ENCODE data around the gene PSAT1.

The PSAT1 gene

GRCh38 chr9:78368236-78368635 lies 71.3 kb downstream of the PSAT1 start:
- DNase-seq: peak; percentile 58

DNA sequence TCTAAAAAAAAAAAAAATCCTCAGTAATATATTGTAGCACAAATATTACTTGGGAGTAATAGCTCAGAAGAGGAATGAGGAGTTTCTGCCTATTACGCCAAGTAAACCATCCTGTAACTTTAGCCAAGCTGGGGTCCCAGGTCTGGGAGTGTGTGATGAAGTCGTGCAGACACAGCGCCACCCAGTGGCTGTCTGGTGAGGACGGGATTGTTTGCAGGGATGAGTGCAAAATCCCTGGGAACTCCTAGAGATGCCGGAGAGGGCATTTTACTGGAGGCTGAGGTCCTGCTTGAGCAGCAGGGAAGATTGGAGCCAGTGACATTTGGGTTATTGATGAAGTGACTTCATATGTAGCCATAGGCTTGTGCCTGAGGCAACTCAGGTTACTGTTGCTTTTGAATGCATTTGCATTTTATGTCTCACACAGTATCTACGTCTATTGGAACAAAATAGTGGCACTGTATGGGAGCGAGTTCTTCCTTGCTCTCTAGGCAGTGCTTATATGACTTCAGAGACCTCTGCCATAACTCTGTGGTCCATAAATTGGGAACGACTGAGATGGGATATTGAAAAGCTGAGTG lies 72.8 kb downstream of the PSAT1 start:
- peak; percentile 70 for DNase-seq

GRCh38 chr9:78370991-78371390 lies 74.1 kb downstream of the PSAT1 start:
- DNase-seq: no peak

DNA sequence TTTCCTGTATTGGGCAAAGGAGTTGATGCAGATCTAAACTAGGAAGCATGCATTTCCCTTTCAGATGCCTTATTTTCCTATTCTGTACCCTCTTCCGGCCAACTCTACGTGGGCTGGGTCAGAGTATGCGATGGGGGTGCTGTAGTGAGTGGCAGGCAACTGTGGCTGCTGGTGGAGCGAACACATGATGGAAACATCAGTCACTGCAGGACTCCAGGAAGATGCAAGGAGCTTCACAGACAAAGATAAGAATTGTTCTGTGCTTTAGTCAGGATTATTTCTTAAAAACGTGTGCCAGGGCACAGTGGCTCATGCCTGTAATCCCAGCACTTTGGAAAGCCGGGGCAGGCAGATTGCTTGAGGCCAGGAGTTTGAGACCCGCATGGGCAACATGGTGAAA lies 75.1 kb downstream of the PSAT1 start:
- DNase-seq: peak; percentile 12

Data from hematopoietic multipotent progenitor cell treated with erythropoietin and hydrocortisone succinate and interleukin-3 and kit ligand, for 4 days (in vitro differentiated cells).